WTC11 (cell line): ENCODE measurements around the gene TCF12. TPM values are rescaled to one million over a fixed set of nuclear protein-coding genes. Genes with fewer than 3 reads are reported as not detected.
A peak's percentile ranks its signal among the peaks of the same experiment; 100 is the strongest.

Experiments used
- ATAC-seq: fragments of 200-7000 bp; cut with Tn5 transposase; 2 replicates; pipeline ENCODE4 v1.10.0; 2021; ENCODE audit warnings: mild to moderate bottlenecking, moderate library complexity
- CTCF ChIA-PET: fragments of 300-600 bp; sonication (Branson Sonifier 250); formaldehyde crosslinking; loops from one replicate; lab custom pipeline; 2021; ENCODE audit warnings: antibody characterized with exemption; lab: Charles Lee
- POLR2A ChIA-PET: fragments of 350-600 bp; sonication (Branson Sonifier 250); formaldehyde crosslinking; loops from one replicate; lab custom pipeline; 2021; ENCODE audit warnings: antibody characterized with exemption; lab: Charles Lee
- DNase-seq: peaks from one replicate; pipeline ENCODE4 v3.0.0; 2021; ENCODE audit warnings: low spot score
- H3K27ac Mint-ChIP-seq: 2 replicates; pipeline ENCODE4 v1.8.0; 2021; ENCODE audit warnings: mixed read lengths
- H3K27me3 Mint-ChIP-seq: 2 replicates; pipeline ENCODE4 v1.8.0; 2021; ENCODE audit warnings: low read depth, mild to moderate bottlenecking, moderate library complexity, mixed read lengths
- H3K36me3 Mint-ChIP-seq: 2 replicates; pipeline ENCODE4 v1.8.0; 2021; ENCODE audit warnings: mixed read lengths
- H3K4me1 Mint-ChIP-seq: 2 replicates; pipeline ENCODE4 v1.8.0; 2022; ENCODE audit warnings: mixed read lengths
- H3K4me3 Mint-ChIP-seq: 2 replicates; pipeline ENCODE4 v1.8.0; 2021; ENCODE audit warnings: mild to moderate bottlenecking, moderate library complexity, mixed read lengths
- H3K9me3 Mint-ChIP-seq: 2 replicates; pipeline ENCODE4 v1.8.0; 2021; ENCODE audit warnings: mixed read lengths
- ATF6 ChIP-seq: sonication (generic); formaldehyde crosslinking; IDR thresholded peaks from 2 replicates; pipeline ENCODE4 v1.8.1; 2023; ENCODE audit warnings: mild to moderate bottlenecking, missing genetic modification reagents
- CTCF ChIP-seq: fragments of 200-600 bp; IDR thresholded peaks from 2 replicates; pipeline ENCODE4 v1.8.0; 2022; ENCODE audit warnings: antibody characterized with exemption
- ERG ChIP-seq: fragments of 250-450 bp; sonication (Bioruptor Pico); IDR thresholded peaks from 2 replicates; pipeline ENCODE4 v1.8.0; 2021; ENCODE audit warnings: mild to moderate bottlenecking
- ESRRA ChIP-seq: sonication (generic); formaldehyde crosslinking; IDR thresholded peaks from 2 replicates; pipeline ENCODE4 v1.8.1; 2022; ENCODE audit warnings: mild to moderate bottlenecking, missing genetic modification reagents, borderline replicate concordance
- OVOL2 ChIP-seq: fragments of 250-450 bp; sonication (Bioruptor Pico); IDR thresholded peaks from 2 replicates; pipeline ENCODE4 v1.9.0; 2021; ENCODE audit warnings: mild to moderate bottlenecking, borderline replicate concordance
- RORB ChIP-seq: fragments of 250-450 bp; sonication (Bioruptor Pico); IDR thresholded peaks from 2 replicates; pipeline ENCODE4 v1.9.0; 2021; ENCODE audit warnings: mild to moderate bottlenecking
- SMAD3 ChIP-seq: sonication (generic); formaldehyde crosslinking; IDR thresholded peaks from 2 replicates; pipeline ENCODE4 v1.8.0; 2022; ENCODE audit warnings: missing genetic modification reagents, mild to moderate bottlenecking, borderline replicate concordance
- TCF7 ChIP-seq: sonication (generic); formaldehyde crosslinking; IDR thresholded peaks from 2 replicates; pipeline ENCODE4 v1.8.0; 2022; ENCODE audit warnings: mild to moderate bottlenecking, low read depth, missing genetic modification reagents, moderate library complexity
- ZNF532 ChIP-seq: fragments of 250-450 bp; sonication (Bioruptor Pico); IDR thresholded peaks from 2 replicates; pipeline ENCODE4 v1.9.0; 2021; ENCODE audit warnings: mild to moderate bottlenecking, borderline replicate concordance
- ZNF671 ChIP-seq: fragments of 250-450 bp; sonication (Bioruptor Pico); IDR thresholded peaks from 2 replicates; pipeline ENCODE4 v1.8.0; 2021; ENCODE audit warnings: mild to moderate bottlenecking
- total RNA-seq: library from RNA; stranded (reverse); gene quantifications from 3 replicates; pipeline ENCODE4 v1.2.3, GENCODE V29; 2021
- TF ChIP-seq, protein P1 (sequence below): fragments of 250-450 bp; sonication (Bioruptor Pico); IDR thresholded peaks from 2 replicates; pipeline ENCODE4 v2.1.2; 2022; ENCODE audit warnings: mild to moderate bottlenecking, moderate library complexity
- TF ChIP-seq, protein P2 (sequence below): fragments of 250-450 bp; sonication (Bioruptor Pico); IDR thresholded peaks from 2 replicates; pipeline ENCODE4 v1.9.0; 2021; ENCODE audit warnings: mild to moderate bottlenecking
- TF ChIP-seq, protein P3 (sequence below): sonication (generic); formaldehyde crosslinking; IDR thresholded peaks from 2 replicates; pipeline ENCODE4 v1.8.1; 2022; ENCODE audit warnings: low read depth, mild to moderate bottlenecking, moderate library complexity, missing genetic modification reagents, borderline replicate concordance

Gene TCF12
- total RNA-seq, 1 experiment from 2014 or later = 73.2 TPM

- H3K27me3 Mint-ChIP-seq = no peaks in the 10 kb centered on the region
- no peaks in the 10 kb centered on the region for H3K9me3 Mint-ChIP-seq
- H3K4me1 Mint-ChIP-seq = peaks cover 51% of the 10 kb centered on the region
- ChIA-PET CTCF (interaction anchor here (0.7 to 0.8 kb wide), 2 partner anchors 22 to 25 kb away, joined by 3 to 5 read pairs; no protein-coding TSS in a partner anchor), POLR2A (no interaction called here)
- H3K27ac Mint-ChIP-seq = peak overlapping the region; percentile 91
- no peak overlapping the region for H3K4me3 Mint-ChIP-seq
- DNase-seq (no peak), ATAC-seq (no peak)
- TF ChIP-seq ESRRA (CRISPR knock-in tag) (no peak), OVOL2 (CRISPR knock-in tag) (no peak)
- TF ChIP-seq, protein P1, sequence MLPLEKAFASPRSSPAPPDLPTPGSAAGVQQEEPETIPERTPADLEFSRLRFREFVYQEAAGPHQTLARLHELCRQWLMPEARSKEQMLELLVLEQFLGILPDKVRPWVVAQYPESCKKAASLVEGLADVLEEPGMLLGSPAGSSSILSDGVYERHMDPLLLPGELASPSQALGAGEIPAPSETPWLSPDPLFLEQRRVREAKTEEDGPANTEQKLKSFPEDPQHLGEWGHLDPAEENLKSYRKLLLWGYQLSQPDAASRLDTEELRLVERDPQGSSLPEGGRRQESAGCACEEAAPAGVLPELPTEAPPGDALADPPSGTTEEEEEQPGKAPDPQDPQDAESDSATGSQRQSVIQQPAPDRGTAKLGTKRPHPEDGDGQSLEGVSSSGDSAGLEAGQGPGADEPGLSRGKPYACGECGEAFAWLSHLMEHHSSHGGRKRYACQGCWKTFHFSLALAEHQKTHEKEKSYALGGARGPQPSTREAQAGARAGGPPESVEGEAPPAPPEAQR (CRISPR knock-in tag) = no peak
- H3K36me3 Mint-ChIP-seq = peaks cover 19% of the 10 kb centered on the region
Observed at GRCh38 chr15:57253500-57253899, 335.1 kb downstream of the TCF12 start.

- ChIA-PET POLR2A (no interaction called here), CTCF (interaction anchor here (0.6 to 1.5 kb wide), 2 partner anchors 50 to 61 kb away, joined by 3 to 5 read pairs; no protein-coding TSS in a partner anchor)
- TF ChIP-seq RORB = no peak
- no peak for TF ChIP-seq ZNF532 (CRISPR knock-in tag)
- TF ChIP-seq, protein P2, sequence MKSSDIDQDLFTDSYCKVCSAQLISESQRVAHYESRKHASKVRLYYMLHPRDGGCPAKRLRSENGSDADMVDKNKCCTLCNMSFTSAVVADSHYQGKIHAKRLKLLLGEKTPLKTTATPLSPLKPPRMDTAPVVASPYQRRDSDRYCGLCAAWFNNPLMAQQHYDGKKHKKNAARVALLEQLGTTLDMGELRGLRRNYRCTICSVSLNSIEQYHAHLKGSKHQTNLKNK (CRISPR knock-in tag) = no peak
- TF ChIP-seq ATF6 (CRISPR knock-in tag) = no peak
- TF ChIP-seq TCF7 (CRISPR knock-in tag) = no peak
- TF ChIP-seq, protein P3, sequence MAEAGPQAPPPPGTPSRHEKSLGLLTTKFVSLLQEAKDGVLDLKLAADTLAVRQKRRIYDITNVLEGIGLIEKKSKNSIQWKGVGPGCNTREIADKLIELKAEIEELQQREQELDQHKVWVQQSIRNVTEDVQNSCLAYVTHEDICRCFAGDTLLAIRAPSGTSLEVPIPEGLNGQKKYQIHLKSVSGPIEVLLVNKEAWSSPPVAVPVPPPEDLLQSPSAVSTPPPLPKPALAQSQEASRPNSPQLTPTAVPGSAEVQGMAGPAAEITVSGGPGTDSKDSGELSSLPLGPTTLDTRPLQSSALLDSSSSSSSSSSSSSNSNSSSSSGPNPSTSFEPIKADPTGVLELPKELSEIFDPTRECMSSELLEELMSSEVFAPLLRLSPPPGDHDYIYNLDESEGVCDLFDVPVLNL (CRISPR knock-in tag) = no peak
- no peak for TF ChIP-seq CTCF
- TF ChIP-seq ERG (CRISPR knock-in tag) = no peak
- no peak for TF ChIP-seq SMAD3 (CRISPR knock-in tag)
- TF ChIP-seq ZNF671 = no peak
- H3K4me3 Mint-ChIP-seq = no peak overlapping the region
- ATAC-seq = no peak
- no peaks in the 10 kb centered on the region for H3K27me3 Mint-ChIP-seq
- no peaks in the 10 kb centered on the region for H3K9me3 Mint-ChIP-seq
- H3K4me1 Mint-ChIP-seq = peaks cover 68% of the 10 kb centered on the region
- no peak for DNase-seq
- H3K27ac Mint-ChIP-seq = peak overlapping the region; percentile 57
- H3K36me3 Mint-ChIP-seq = peaks cover 19% of the 10 kb centered on the region
Observed at GRCh38 chr15:57255751-57256341, 337.4 kb downstream of the TCF12 start.
